IMR-90 (cell line): ENCODE measurements around the gene AMFR. TPM values are rescaled to one million over a fixed set of nuclear protein-coding genes. Genes with fewer than 3 reads are reported as not detected.

ENCODE experiments used
- ATAC-seq: fragments of 200-7000 bp; cut with Tn5 transposase; 2 replicates; pipeline ENCODE4 v1.9.1; 2020; ENCODE audit warnings: low read depth, mild to moderate bottlenecking, moderate library complexity
- BruUV-seq: library from RNA; stranded (reverse); fragments of 400-500 nt; replicated peaks from 2 replicates; lab custom pipeline; 2021; lab: Mats Ljungman, UMichigan
- CTCF ChIA-PET: fragments of 300-600 bp; formaldehyde crosslinking; extraction: SDS; loops from one replicate; lab custom pipeline; 2021; ENCODE audit warnings: antibody characterized with exemption; lab: Yijun Ruan, JAX
- POLR2A ChIA-PET: fragments of 300-600 bp; sonication (Branson Sonifier 250); formaldehyde crosslinking; loops from one replicate; lab custom pipeline; 2022; ENCODE audit warnings: antibody characterized with exemption; ENCODE audit not compliant: unreplicated experiment; lab: Charles Lee
- DNase-seq: peaks from one replicate; pipeline ENCODE4 v3.0.0; 2013
- H2AFZ ChIP-seq: replicated peaks from 2 replicates; pipeline ENCODE3; 2013; ENCODE audit warnings: low read length, mild to moderate bottlenecking; ENCODE audit not compliant: poor library complexity
- H2AK5ac ChIP-seq: 2 replicates; pipeline ENCODE4 v1.6.1; 2013; ENCODE audit warnings: low read depth, low read length, inconsistent platforms
- H2AK9ac ChIP-seq: replicated peaks from 2 replicates; pipeline ENCODE3; 2013; ENCODE audit warnings: mild to moderate bottlenecking, low read depth, low read length, moderate library complexity; ENCODE audit not compliant: poor library complexity
- H2BK120ac ChIP-seq: 2 replicates; pipeline ENCODE4 v1.6.1; 2013; ENCODE audit warnings: low read depth, low read length, inconsistent platforms
- H2BK15ac ChIP-seq: 3 replicates; pipeline ENCODE4 v1.6.1; 2013; ENCODE audit warnings: low read depth, low read length, inconsistent platforms
- H2BK20ac ChIP-seq: 2 replicates; pipeline ENCODE4 v1.6.1; 2013; ENCODE audit warnings: low read depth, mild to moderate bottlenecking, inconsistent platforms, low read length, moderate library complexity
- H2BK5ac ChIP-seq: 2 replicates; pipeline ENCODE4 v1.6.1; 2013; ENCODE audit warnings: mild to moderate bottlenecking, low read depth, low read length, inconsistent platforms; ENCODE audit not compliant: poor library complexity, severe bottlenecking
- H3K14ac ChIP-seq: replicated peaks from 2 replicates; pipeline ENCODE4 v1.6.1; 2013; ENCODE audit warnings: low read depth, low read length, inconsistent platforms
- H3K18ac ChIP-seq: 2 replicates; pipeline ENCODE4 v1.6.1; 2013; ENCODE audit warnings: low read depth, low read length, control low read depth
- H3K23ac ChIP-seq: 2 replicates; pipeline ENCODE4 v1.6.1; 2013; ENCODE audit warnings: low read depth, low read length, inconsistent platforms
- H3K27ac ChIP-seq: 2 replicates; pipeline ENCODE4 v1.5.1; 2013; ENCODE audit warnings: mild to moderate bottlenecking, control low read depth, low read length; ENCODE audit not compliant: insufficient read depth
- H3K27me3 ChIP-seq: 2 replicates; pipeline ENCODE4 v1.6.1; 2013; ENCODE audit warnings: low read length; ENCODE audit not compliant: control insufficient read depth, insufficient read depth
- H3K36me3 ChIP-seq: 2 replicates; pipeline ENCODE4 v1.6.1; 2013; ENCODE audit warnings: low read length, mixed read lengths; ENCODE audit not compliant: control insufficient read depth, insufficient read depth
- H3K4ac ChIP-seq: 2 replicates; pipeline ENCODE4 v1.6.1; 2013; ENCODE audit warnings: low read depth, low read length, inconsistent platforms
- H3K4me1 ChIP-seq: 2 replicates; pipeline ENCODE4 v1.6.1; 2013; ENCODE audit warnings: low read length, mixed read lengths; ENCODE audit not compliant: control insufficient read depth, insufficient read depth
- H3K4me2 ChIP-seq: 2 replicates; pipeline ENCODE4 v1.6.1; 2013; ENCODE audit warnings: low read depth, mild to moderate bottlenecking, control low read depth, low read length, moderate library complexity
- H3K4me3 ChIP-seq: 2 replicates; pipeline ENCODE4 v1.5.1; 2013; ENCODE audit warnings: low read depth, mild to moderate bottlenecking, control low read depth, low read length, moderate library complexity; ENCODE audit not compliant: insufficient read depth
- H3K56ac ChIP-seq: 2 replicates; pipeline ENCODE4 v1.6.1; 2013; ENCODE audit warnings: low read length, inconsistent platforms; ENCODE audit not compliant: insufficient read depth; ENCODE audit errors: extremely low read depth
- H3K79me1 ChIP-seq, 2 experiments: 2 replicates each; pipeline ENCODE4 v1.6.1; 2013; ENCODE audit warnings: low read length in 2 of 2, inconsistent platforms in 1 of 2, low read depth in 1 of 2
- H3K9ac ChIP-seq: 2 replicates; pipeline ENCODE4 v1.6.1; 2013; ENCODE audit warnings: low read depth, low read length, control low read depth
- H3K9me1 ChIP-seq: 2 replicates; pipeline ENCODE4 v1.6.1; 2013; ENCODE audit warnings: low read length, inconsistent platforms; ENCODE audit not compliant: insufficient read depth
- H3K9me3 ChIP-seq: 2 replicates; pipeline ENCODE4 v1.6.1; 2013; ENCODE audit warnings: low read length; ENCODE audit not compliant: control insufficient read depth, insufficient read depth
- H4K20me1 ChIP-seq: 2 replicates; pipeline ENCODE4 v1.6.1; 2013; ENCODE audit warnings: low read length, inconsistent platforms; ENCODE audit not compliant: insufficient read depth
- H4K5ac ChIP-seq: 2 replicates; pipeline ENCODE4 v1.6.1; 2013; ENCODE audit warnings: mild to moderate bottlenecking, low read depth, low read length, control low read depth
- H4K8ac ChIP-seq, 2 experiments: 2 replicates each; pipeline ENCODE4 v1.6.1; 2013; ENCODE audit warnings: low read depth in 2 of 2, low read length in 2 of 2, control low read depth in 1 of 2, inconsistent platforms in 1 of 2
- H4K91ac ChIP-seq: 2 replicates; pipeline ENCODE4 v1.6.1; 2013; ENCODE audit warnings: low read depth, low read length, inconsistent platforms; ENCODE audit not compliant: insufficient read depth
- ELK1 ChIP-seq: fragments of 150-350 bp; IDR thresholded peaks from 2 replicates; pipeline ENCODE4 v1.6.1; 2016; ENCODE audit warnings: low read depth, mild to moderate bottlenecking, low read length, moderate library complexity, borderline replicate concordance
- WGBS, 2 experiments: methylation state at CpG; one replicate each; pipeline versions ENCODE4 v1.1.5 to v1.1.7; 2013; ENCODE audit warnings: missing lambda C conversion rate in 2 of 2; ENCODE audit not compliant: insufficient read length in 1 of 2; ENCODE audit errors: extremely low coverage in 2 of 2; 5-methylcytosine and 5-hydroxymethylcytosine counted together
- dilution Hi-C: fragments of 300-500 bp; cut with HindIII; formaldehyde crosslinking; loops from one replicate; pipeline ENCODE4 v1.14.3; 2018; ENCODE audit warnings: low sequenced_read_pairs; ENCODE audit not compliant: unreplicated experiment
- in situ Hi-C: fragments of 300-500 bp; cut with MboI; formaldehyde crosslinking; loops from 3 replicates; pipeline ENCODE4 v1.14.3; 2019; ENCODE audit warnings: low sequenced_read_pairs, inconsistent platforms, mixed read lengths
- intact Hi-C: fragments of 100-400 bp; cut with micrococcal nuclease; formaldehyde crosslinking; loops from 2 replicates; pipeline ENCODE4 v1.10.0; 2022
- polyA plus RNA-seq, 3 experiments: library from polyadenylated mRNA; depleted of rRNA; stranded (reverse); fragments of >200 nt; gene quantifications; 2 replicates each; pipeline ENCODE4 v1.2.3, GENCODE V29; 2012; ENCODE audit warnings: low replicate concordance in 1 of 3
- total RNA-seq: library from RNA; depleted of rRNA; stranded (reverse); fragments of >200 nt; gene quantifications from 2 replicates; pipeline ENCODE4 v1.2.3, GENCODE V29; 2012

The AMFR gene
- total and polyA plus RNA-seq, 2 of the 4 experiments (the other 2 are of a cell fraction): 60.7 to 216 TPM

- POLR2A ChIA-PET: no interaction called here
- WGBS, 2 experiments: 40% methylated on average over 1 of the region's 4 CpGs; no CpG with 5 or more reads in 1 of the 2 experiments
- dilution Hi-C loops: no loop called here
Measured at GRCh38 chr16:56330476-56330875, 94.9 kb downstream of the AMFR start.

More at GRCh38 chr16:56330476-56330875, 94.9 kb downstream of the AMFR start:
- H4K20me1 ChIP-seq: no peaks in the 10 kb centered on the region
- no peak overlapping the region for H2BK5ac ChIP-seq
- H3K18ac ChIP-seq: no peak overlapping the region
- H2BK15ac ChIP-seq: no peak overlapping the region
- no peak overlapping the region for H2AK5ac ChIP-seq
- H3K9ac ChIP-seq: no peak overlapping the region
- no peak overlapping the region for H4K91ac ChIP-seq
- no peaks in the 10 kb centered on the region for H3K79me1 ChIP-seq
- ATAC-seq (no peak), DNase-seq (no peak)
- TF ChIP-seq ELK1: no peak
- H3K4me3 ChIP-seq: no peak overlapping the region
- CTCF ChIA-PET: interaction anchor here (0.7 to 1.0 kb wide), 3 partner anchors 12 to 387 kb away, joined by 3 to 4 read pairs (median 4); no protein-coding TSS in a partner anchor
- no peak overlapping the region for H3K4ac ChIP-seq
- H3K36me3 ChIP-seq: no peaks in the 10 kb centered on the region
- intact Hi-C loops: no loop called here
- no TSS peak for BruUV-seq
- in situ Hi-C loops: no loop called here
- H3K4me1 ChIP-seq: no peaks in the 10 kb centered on the region
- H2AK9ac ChIP-seq: no peak overlapping the region
- no peak overlapping the region for H3K56ac ChIP-seq
- H3K4me2 ChIP-seq: no peak overlapping the region
- no peak overlapping the region for H3K23ac ChIP-seq
- H3K27ac ChIP-seq: no peak overlapping the region
- H4K8ac ChIP-seq: no peak overlapping the region
- H4K5ac ChIP-seq: no peak overlapping the region
- no peaks in the 10 kb centered on the region for H3K9me3 ChIP-seq
- H2AFZ ChIP-seq: no peak overlapping the region
- H3K9me1 ChIP-seq: no peaks in the 10 kb centered on the region; the same call in 1 of the 2 replicates
- no peak overlapping the region for H2BK20ac ChIP-seq
- no peak overlapping the region for H2BK120ac ChIP-seq
- no peak overlapping the region for H3K14ac ChIP-seq
- peaks cover 11% of the 10 kb centered on the region; the same call in 1 of the 2 replicates for H3K27me3 ChIP-seq
